Suprapubic skin (tissue), 3 donors: Measurements from ENCODE around the gene KCND2.

Source experiments
- CTCF ChIP-seq, 2 donors: fragments of 200-600 bp in 1 of 2; fragments of 450-650 bp in 1 of 2; sonication (generic) in 1 of 2; IDR thresholded peaks; one replicate each; pipeline ENCODE4 v1.5.1; 2016 to 2019; ENCODE audit warnings: antibody characterized with exemption in 2 of 2, mild to moderate bottlenecking in 1 of 2, moderate library complexity in 1 of 2
- EP300 ChIP-seq: sonication (generic); formaldehyde crosslinking; IDR thresholded peaks from one replicate; pipeline ENCODE4 v1.6.1; 2017; ENCODE audit warnings: antibody characterized with exemption

DNA sequence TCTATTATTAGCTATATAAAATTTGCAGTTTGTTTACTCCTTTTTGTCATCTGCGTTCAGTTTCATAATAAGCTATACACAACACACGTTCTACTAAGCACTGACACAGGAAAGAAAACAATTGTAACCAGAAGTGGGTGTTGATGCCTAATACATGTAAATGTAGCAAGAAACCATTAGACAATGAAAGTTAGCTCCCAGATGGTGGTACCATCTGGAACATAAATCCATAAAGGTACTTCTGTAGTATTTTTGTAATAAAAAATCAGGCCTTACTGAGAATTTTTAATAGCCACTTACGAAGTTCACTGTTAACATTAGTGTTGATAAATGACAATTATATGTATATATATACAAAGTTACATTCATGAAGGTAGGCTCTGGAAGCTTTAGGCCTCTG is 194.7 kb downstream of the KCND2 start:
- TF ChIP-seq EP300, result no peak
- TF ChIP-seq CTCF (IDR thresholded peaks at IDR 0.05), result no peak
